AG04449 (cell line): ENCODE data around the gene ANTXRL.
"Not testable (repeated sequence)": the region's sequence is repeated elsewhere in the genome, so short reads cannot be mapped to it uniquely, and the experiment has no call there.

Source experiments
- CTCF ChIA-PET: fragments of 350-600 bp; formaldehyde crosslinking; extraction: SDS; loops from one replicate; lab custom pipeline; 2021; ENCODE audit warnings: antibody characterized with exemption; lab: Yijun Ruan, JAX
- POLR2A ChIA-PET: fragments of 400-600, 350-600 bp; formaldehyde crosslinking; extraction: SDS; loops from one replicate; lab custom pipeline; 2020; ENCODE audit warnings: antibody characterized with exemption, inconsistent platforms; lab: Yijun Ruan, JAX
- DNase-seq: peaks from one replicate; pipeline ENCODE4 v3.0.0-alpha.2; 2010; ENCODE audit warnings: low read depth, low spot score
- H3K4me3 ChIP-seq: 2 replicates; pipeline ENCODE4 v1.5.1; 2011; ENCODE audit warnings: low read depth, mild to moderate bottlenecking, control low read depth, low read length

ANTXRL gene

DNA sequence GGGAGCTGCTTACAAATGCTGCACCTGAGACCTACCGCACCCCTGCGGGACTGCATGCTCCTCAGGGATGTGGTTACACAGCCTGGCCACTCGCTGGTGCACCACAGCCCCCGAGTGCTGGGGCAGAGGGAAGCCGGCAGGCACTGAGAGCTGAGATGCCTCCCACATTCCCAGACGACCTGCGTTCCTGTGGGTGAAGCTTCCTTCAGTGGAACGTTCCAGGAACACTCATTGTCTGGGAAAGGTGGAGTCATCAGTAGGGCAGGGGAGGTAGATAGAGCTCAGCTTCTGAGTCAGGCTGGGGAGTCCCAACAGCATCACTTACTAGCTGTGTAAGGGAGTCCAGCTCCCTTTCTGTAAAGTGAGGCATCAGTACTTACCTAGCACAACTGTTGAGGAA is 91.3 kb downstream of the ANTXRL start:
- CTCF ChIA-PET, DNase-seq, POLR2A ChIA-PET, H3K4me3 ChIP-seq: not testable (repeated sequence)

DNA sequence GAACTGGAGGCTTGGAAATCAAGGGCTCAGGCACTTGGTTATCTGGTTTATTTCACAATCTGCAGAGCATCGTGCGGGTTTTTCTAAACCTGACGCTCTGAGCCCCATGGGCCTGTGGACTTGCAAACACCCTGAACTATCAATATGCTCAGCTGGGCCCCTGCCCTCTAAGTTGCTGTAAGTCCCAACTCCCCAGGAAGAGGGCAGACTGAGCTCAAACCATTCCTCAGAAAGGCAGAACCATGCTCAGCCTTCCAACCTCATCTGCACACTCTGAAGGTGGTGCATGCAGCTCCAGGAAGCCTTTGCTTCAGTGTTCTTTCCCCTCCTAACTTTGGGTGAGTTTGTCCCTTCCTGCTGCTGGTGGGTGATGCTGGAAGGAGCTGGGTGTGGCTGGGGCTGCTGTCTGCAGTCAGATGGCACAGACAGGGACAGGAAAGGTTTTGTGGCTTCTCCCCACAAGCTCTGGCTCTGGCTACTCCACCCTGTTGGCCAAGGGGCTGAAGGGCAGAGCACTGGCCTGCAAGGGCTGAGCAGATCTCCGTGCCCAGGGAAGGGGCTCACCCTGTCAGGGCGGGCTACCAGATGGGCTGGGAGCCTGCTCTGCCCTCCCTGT is 92.5 kb downstream of the ANTXRL start:
- H3K4me3 ChIP-seq, DNase-seq, POLR2A ChIA-PET, CTCF ChIA-PET: not testable (repeated sequence)
